Stomach smooth muscle (tissue), 2 donors: ENCODE data around the gene TNFSF18.

Experiments
- H3K27ac ChIP-seq: one replicate; pipeline ENCODE4 v1.7.0; 2013; ENCODE audit warnings: mild to moderate bottlenecking, low read length, inconsistent platforms
- H3K27me3 ChIP-seq, 2 donors: one replicate each; pipeline ENCODE4 v1.7.0; 2013; ENCODE audit warnings: low read length in 2 of 2; ENCODE audit not compliant: insufficient read depth in 2 of 2, control insufficient read depth in 1 of 2
- H3K36me3 ChIP-seq, 2 donors: one replicate each; pipeline ENCODE4 v1.7.0; 2013; ENCODE audit warnings: low read length in 2 of 2; ENCODE audit not compliant: control insufficient read depth in 2 of 2, insufficient read depth in 2 of 2
- H3K4me1 ChIP-seq: one replicate; pipeline ENCODE4 v1.7.0; 2013; ENCODE audit warnings: low read length; ENCODE audit not compliant: control insufficient read depth, insufficient read depth
- H3K4me3 ChIP-seq, 2 donors: one replicate each; pipeline ENCODE4 v1.7.0; 2013; ENCODE audit warnings: low read length in 2 of 2
- H3K9ac ChIP-seq, 2 donors: one replicate each; pipeline ENCODE4 v1.7.0; 2013; ENCODE audit warnings: low read length in 2 of 2, mild to moderate bottlenecking in 1 of 2
- H3K9me3 ChIP-seq, 2 donors: one replicate each; pipeline ENCODE4 v1.7.0; 2013; ENCODE audit warnings: low read length in 2 of 2; ENCODE audit not compliant: control insufficient read depth in 2 of 2
- donor health status: healthy.
- donor health status: Pancreatic carcinoma.

Gene TNFSF18

DNA sequence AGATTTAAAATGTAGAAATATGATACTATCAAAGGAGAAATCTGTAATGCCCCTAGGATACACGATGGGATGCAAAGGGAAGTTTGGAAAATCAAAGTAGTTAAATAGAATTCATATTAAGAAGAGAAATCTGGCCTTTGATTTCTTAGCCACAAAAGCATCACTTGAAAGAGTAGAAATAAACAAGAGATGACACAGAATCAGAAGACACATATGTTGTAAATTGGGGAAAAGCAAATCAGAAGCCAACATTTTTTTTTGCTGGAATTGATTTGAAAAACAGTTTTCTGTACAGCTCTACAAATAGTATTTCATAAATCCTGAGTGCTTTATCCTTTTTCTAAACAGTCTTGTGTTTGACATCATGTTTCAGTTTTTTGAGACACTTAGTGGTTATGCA, 12.4 kb upstream of the TNFSF18 start:
- Histone ChIP-seq H3K27me3 (no peaks in the 10 kb centered on the region), H3K27ac (no peak overlapping the region), H3K36me3 (no peaks in the 10 kb centered on the region), H3K4me3 (no peak overlapping the region), H3K9ac (no peak overlapping the region), H3K4me1 (no peaks in the 10 kb centered on the region), H3K9me3 (no peaks in the 10 kb centered on the region)

DNA sequence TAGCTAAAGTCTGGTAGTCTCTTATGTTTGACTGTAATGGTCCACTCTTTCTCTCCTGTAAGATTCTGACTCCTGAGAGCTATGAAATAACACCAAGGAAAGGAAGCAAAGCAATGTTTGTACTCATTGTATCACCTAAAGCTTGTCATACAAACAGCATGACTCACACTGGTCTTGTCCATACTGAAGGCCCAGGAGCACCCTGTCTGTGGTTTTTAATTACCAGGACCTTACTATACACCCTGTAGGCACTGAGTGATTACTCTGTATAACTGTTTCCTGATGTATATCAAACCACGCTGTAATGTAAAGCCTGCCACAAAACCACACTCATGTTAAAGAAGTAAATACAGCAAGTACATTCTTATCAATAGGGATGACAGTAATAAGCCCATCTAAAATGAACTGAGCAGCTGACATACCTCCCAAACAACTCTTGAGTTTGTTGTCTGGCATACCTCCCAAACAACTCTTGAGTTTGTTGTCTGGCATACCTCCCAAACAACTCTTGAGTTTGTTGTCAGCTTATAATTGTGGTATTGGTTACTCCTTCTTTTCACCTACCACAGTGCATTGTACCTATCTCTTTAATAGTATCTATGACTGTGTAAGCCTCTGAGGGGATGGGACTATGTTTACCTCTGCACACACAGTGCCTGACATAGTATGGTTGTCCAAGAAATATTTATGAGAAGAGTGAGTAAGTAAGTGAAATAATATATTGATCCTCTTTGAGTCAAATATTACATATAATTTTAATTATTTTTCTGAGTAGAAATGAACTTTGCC, 11.6 kb upstream of the TNFSF18 start:
- no peak overlapping the region for H3K27ac ChIP-seq
- H3K36me3 ChIP-seq, result no peaks in the 10 kb centered on the region
- H3K9me3 ChIP-seq, result no peaks in the 10 kb centered on the region
- no peaks in the 10 kb centered on the region for H3K27me3 ChIP-seq
- H3K4me3 ChIP-seq, result no peak overlapping the region
- H3K4me1 ChIP-seq, result no peaks in the 10 kb centered on the region
- H3K9ac ChIP-seq, result no peak overlapping the region

DNA sequence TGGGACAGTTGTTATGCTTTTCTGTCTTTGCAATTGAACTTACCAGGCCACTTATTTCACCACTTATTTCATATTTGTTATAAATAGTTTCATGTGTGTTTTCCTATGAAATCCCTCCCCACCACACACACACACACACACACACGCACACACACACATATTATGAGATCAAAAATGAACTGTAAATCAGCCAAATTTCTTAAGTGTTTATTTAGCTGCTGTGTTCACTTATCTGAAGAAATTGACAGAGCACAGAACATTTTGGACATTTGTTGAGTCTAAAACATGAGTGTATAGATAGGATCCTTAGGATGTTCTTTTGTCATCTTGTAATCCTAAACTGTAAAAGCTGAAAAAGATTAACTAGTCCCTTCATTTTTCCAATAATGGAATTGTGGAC, 7.8 kb upstream of the TNFSF18 start:
- Histone ChIP-seq H3K4me3 (no peak overlapping the region), H3K27ac (no peak overlapping the region), H3K27me3 (no peaks in the 10 kb centered on the region), H3K9ac (no peak overlapping the region), H3K9me3 (no peaks in the 10 kb centered on the region), H3K36me3 (no peaks in the 10 kb centered on the region), H3K4me1 (no peaks in the 10 kb centered on the region)

DNA sequence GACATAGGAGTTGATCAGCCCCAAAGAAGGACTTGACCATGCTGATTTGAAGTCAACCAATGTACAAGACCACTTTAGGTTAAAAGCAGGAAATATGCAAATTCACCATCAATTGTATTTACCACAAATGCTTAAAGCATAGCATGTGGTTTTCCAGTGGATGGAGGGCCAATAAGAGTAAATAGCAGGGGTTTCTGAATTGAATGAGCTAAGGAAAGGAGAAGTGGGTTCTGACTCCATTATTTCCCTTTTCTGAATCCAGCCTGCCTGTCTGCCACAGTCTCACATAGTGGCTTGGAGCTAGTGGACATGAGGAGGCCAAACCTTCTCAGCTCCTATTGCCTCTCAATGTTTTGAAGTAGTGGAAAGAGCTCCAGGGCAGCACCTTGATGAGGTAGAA, 7.2 kb upstream of the TNFSF18 start:
- Histone ChIP-seq H3K27me3 (no peaks in the 10 kb centered on the region), H3K9ac (no peak overlapping the region), H3K4me1 (no peaks in the 10 kb centered on the region), H3K9me3 (no peaks in the 10 kb centered on the region), H3K27ac (no peak overlapping the region), H3K36me3 (no peaks in the 10 kb centered on the region), H3K4me3 (no peak overlapping the region)

DNA sequence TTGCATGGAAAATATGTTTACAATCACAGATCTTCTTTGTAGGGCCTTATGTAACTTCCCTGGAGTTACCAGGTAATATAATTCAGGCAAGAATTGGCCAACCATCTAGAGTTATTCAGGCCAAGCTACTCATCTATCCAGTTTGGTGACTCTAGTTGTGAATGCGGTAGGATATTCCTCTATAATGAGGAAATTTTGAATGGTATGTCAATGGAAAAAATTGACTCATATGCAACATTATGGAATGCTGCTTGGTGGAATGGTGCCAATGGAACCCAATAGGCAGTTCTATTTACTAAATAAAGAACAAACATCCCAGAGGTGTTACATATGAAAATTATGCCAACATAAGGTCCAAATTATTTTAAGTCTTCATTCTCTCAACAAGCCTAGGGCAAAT, 5.6 kb upstream of the TNFSF18 start:
- Histone ChIP-seq H3K9me3 (no peaks in the 10 kb centered on the region), H3K4me3 (no peak overlapping the region), H3K27ac (no peak overlapping the region), H3K27me3 (no peaks in the 10 kb centered on the region), H3K36me3 (no peaks in the 10 kb centered on the region), H3K4me1 (no peaks in the 10 kb centered on the region), H3K9ac (no peak overlapping the region)

DNA sequence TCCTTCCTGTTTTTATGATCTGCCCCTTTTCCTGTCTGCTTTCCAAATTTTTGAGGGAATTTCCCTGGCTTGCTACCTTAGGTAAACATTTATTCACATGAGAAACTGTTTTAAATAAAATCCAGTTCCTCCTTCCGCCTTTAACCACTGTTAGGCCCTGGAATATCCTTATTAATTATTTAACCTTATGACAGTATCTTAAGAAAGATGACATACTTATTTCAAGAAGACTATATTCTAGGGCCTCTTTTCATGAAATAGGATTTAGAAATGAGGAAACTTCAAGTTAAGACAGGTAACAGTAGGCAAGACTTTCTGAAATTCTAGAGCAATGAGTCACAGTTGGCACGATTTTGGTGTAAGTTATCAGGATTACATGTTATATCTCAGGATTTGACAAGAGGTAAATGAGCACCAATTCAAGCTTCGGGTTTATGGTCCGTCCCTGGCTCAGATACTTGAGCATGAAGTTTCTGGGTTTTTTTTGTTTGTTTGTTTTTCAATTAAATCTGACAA, 2.0 kb upstream of the TNFSF18 start:
- H3K27ac ChIP-seq, result no peak overlapping the region

DNA sequence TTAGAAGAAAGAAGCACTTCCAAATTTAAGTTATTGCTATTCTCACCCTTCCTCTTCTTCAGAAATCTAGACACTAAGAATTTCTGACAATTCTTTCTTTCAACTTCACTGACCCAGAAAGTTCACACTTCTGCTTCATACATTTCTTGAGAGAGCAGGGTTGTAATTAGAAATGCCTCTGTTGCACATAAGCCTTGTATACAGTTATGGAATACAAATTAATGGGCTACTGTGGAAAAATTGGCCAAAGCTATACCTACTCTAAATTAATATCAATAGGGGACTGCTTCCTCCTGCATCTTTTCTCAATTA, 1.5 kb downstream of the TNFSF18 start:
- Histone ChIP-seq H3K27ac (no peak overlapping the region), H3K9ac (no peak overlapping the region), H3K9me3 (no peaks in the 10 kb centered on the region), H3K36me3 (no peaks in the 10 kb centered on the region), H3K4me1 (no peaks in the 10 kb centered on the region), H3K27me3 (no peaks in the 10 kb centered on the region), H3K4me3 (no peak overlapping the region)

More for the DNA sequence above, 2.0 kb upstream of the TNFSF18 start:
- H3K4me3 ChIP-seq, result no peak overlapping the region
- no peak overlapping the region for H3K9ac ChIP-seq
- no peaks in the 10 kb centered on the region for H3K4me1 ChIP-seq
- H3K9me3 ChIP-seq, result no peaks in the 10 kb centered on the region
- H3K27me3 ChIP-seq, result no peaks in the 10 kb centered on the region
- H3K36me3 ChIP-seq, result no peaks in the 10 kb centered on the region

DNA sequence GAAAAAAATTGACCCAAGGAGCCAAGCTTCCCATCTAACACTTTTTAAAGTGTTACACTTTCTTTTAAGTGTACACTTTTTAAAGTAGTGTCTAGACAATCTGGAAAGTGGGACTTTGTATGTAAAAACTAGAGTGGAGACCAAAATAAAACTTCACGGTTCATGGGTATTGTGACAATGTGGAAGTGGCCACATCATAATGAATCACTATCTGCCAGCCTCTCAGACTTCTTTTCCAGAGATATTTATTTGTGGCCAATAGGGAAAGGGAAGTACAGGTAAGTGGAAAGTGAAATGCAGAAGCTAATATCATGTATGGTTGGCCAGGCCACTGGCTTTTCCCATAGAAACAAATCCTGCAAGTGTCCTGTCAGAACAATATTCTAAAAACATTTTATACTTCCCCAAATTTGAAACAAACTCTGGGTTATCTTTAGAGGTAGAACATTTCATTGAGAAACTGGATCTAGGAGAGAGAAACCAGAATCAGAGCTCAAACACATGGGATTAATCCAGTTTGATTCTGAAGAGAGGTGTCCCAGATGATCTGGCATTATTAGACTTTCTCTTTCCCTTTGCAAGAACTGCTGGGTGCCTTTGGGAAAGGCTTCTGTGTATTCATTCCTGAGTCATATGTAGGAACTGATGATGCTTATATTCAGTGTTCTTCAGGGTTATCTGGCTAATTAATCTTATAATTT, 2.0 kb downstream of the TNFSF18 start:
- no peaks in the 10 kb centered on the region for H3K9me3 ChIP-seq
- H3K27ac ChIP-seq, result no peak overlapping the region
- H3K9ac ChIP-seq, result no peak overlapping the region
- no peak overlapping the region for H3K4me3 ChIP-seq
- no peaks in the 10 kb centered on the region for H3K27me3 ChIP-seq
- H3K36me3 ChIP-seq, result no peaks in the 10 kb centered on the region
- no peaks in the 10 kb centered on the region for H3K4me1 ChIP-seq

DNA sequence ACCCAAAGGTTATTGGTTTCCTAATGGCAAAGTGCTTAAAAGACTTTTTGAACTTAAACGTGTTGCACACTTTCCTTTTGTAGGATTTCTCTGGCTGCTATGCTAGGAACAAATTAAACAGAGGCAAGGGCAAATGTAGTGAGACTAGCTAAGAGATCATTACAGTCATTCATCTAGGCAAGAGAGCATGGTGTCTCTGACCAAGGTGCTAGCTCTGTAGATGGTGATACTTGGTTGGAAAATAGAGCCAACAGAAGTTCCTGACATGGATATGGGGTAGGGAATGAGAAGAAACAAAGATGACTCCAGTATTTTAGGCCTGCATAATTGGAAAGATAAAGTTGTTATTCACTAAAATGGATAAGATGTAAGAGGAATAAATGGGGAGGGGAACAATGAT, 6.1 kb downstream of the TNFSF18 start:
- Histone ChIP-seq H3K27ac (no peak overlapping the region), H3K9me3 (no peaks in the 10 kb centered on the region), H3K9ac (no peak overlapping the region), H3K4me3 (no peak overlapping the region), H3K4me1 (no peaks in the 10 kb centered on the region), H3K27me3 (no peaks in the 10 kb centered on the region), H3K36me3 (no peaks in the 10 kb centered on the region)

DNA sequence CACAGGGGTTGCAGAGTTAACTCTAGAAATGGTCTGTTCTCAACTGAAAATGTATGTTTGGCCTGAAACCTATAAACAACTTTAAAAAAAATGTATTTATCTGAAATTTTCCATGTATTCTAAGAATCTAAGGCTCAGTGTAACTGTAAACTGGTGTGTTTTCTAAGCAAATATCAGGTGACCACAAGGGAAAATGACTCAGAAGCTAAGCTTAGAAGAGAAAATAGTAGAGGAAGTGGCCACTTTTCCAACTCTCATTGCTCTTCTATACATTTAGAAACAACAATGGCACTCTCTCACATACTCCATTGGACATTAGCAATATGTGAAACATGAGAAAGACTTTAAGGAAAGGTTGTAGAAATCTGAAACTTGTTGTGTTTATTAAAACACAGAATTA, 7.5 kb downstream of the TNFSF18 start:
- H3K27ac ChIP-seq, result no peak overlapping the region
- no peaks in the 10 kb centered on the region for H3K27me3 ChIP-seq
- H3K36me3 ChIP-seq, result no peaks in the 10 kb centered on the region
- H3K4me1 ChIP-seq, result no peaks in the 10 kb centered on the region
- no peak overlapping the region for H3K9ac ChIP-seq
- H3K4me3 ChIP-seq, result no peak overlapping the region
- H3K9me3 ChIP-seq, result no peaks in the 10 kb centered on the region

DNA sequence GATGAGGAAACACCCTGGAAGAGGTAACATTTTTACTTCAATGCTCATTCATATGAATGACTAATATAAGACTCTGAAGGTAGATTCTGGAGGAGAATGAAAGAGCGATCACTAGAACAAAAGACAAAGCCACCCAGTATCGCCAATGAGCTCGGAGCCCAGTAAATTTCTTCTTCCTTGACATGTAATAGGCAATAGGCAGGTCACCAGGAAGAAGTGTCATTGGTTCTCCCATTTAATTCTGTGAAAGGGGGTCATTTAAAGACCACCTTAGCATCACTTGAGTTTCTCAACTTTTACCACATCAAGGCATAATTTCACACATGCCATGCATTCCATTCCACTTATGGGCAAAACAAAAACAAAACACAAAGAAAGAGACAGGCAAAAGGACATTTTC, 7.9 kb downstream of the TNFSF18 start:
- Histone ChIP-seq H3K27me3 (no peaks in the 10 kb centered on the region), H3K4me3 (no peak overlapping the region), H3K9me3 (no peaks in the 10 kb centered on the region), H3K36me3 (no peaks in the 10 kb centered on the region), H3K27ac (no peak overlapping the region), H3K9ac (no peak overlapping the region), H3K4me1 (no peaks in the 10 kb centered on the region)
